ENCODE data around the gene ATP7B. TPM values are rescaled to one million over a fixed set of nuclear protein-coding genes. Genes with fewer than 3 reads are reported as not detected.

ATP7B gene
- total RNA-seq, 4 donors from 2014 or later: 2.0 to 8.3 (median 5.1) TPM

GRCh38 chr13:51883226-51883600 lies 128.0 kb downstream of the ATP7B start:
- Histone ChIP-seq H3K27ac (no peak overlapping the region), H3K4me1 (no peaks in the 10 kb centered on the region), H3K4me3 (no peak overlapping the region), H3K36me3 (no peaks in the 10 kb centered on the region), H3K9me3 (no peaks in the 10 kb centered on the region), H3K27me3 (no peaks in the 10 kb centered on the region)
- 73% methylated on average over 5 of the region's 5 CpGs for whole genome bisulfite sequencing
- no peak for DNase-seq (ENCODE audit: low spot score in 2 of 2)
- TF ChIP-seq POLR2A (IDR thresholded peaks at IDR 0.05): no peak
- no peak for TF ChIP-seq EP300 (IDR thresholded peaks at IDR 0.05)
- no peak for TF ChIP-seq POLR2AphosphoS5 (IDR thresholded peaks at IDR 0.05)
- TF ChIP-seq CTCF (IDR thresholded peaks at IDR 0.05): no peak

Other genes with a start within 250 kb of the ATP7B start
- 10 to 100 TPM in 2 of 4 donors, 1 to 10 TPM in 2; 3.5 to 25.8 (median 10.8) TPM for gene DHRS12, start 207.3 kb downstream of the ATP7B start, total RNA-seq
- under 1 TPM in 3 of 4 donors, not detected in 1; 0.13 to 0.24 (median 0.17) TPM for gene TMEM272, start 166.3 kb downstream of the ATP7B start, total RNA-seq
- gene CCDC70, start 149.5 kb downstream of the ATP7B start, total RNA-seq: not detected
- 10 to 100 TPM in 3 of 4 donors, 1 to 10 TPM in 1; 7.4 to 23.7 (median 13.2) TPM for gene ALG11, start 948 bp upstream of the ATP7B start, total RNA-seq
- gene UTP14C, start 13.2 kb upstream of the ATP7B start, total RNA-seq: 10 to 100 TPM in 2 of 4 donors, 1 to 10 TPM in 2; 8.7 to 13.6 (median 10.3) TPM
- gene NEK5, start 117.6 kb upstream of the ATP7B start, total RNA-seq: under 1 TPM in 3 of 4 donors, not detected in 1; 0.38 to 0.51 (median 0.42) TPM
- 10 to 100 TPM in 2 of 4 donors, 1 to 10 TPM in 2; 6.9 to 20.4 (median 9.9) TPM for gene NEK3, start 148.1 kb upstream of the ATP7B start, total RNA-seq